Measurements from ENCODE around the gene WIF1. TPM values are rescaled to one million over a fixed set of nuclear protein-coding genes. Genes with fewer than 3 reads are reported as not detected.

Gene WIF1
- total and polyA plus RNA-seq, 10 of the 15 experiments (the other 5 are each of a cell fraction or from before 2014, with no cell fraction given): 0.04 to 0.05 (median 0.05) TPM; not detected in 7

- BruUV-seq (replicated peaks): no TSS peak
- SMC1A ChIA-PET (ENCODE audit: uncharacterized antibody, unreplicated experiment): interaction anchor here (2.4 to 8.7 kb wide), 2 partner anchors 18 to 43 kb away, joined by 14 to 107 read pairs; partner anchors contain the start of gene LEMD3
- Histone ChIP-seq H3K79me2 (ENCODE audit: control insufficient read depth, insufficient read depth, low read length) (no peaks in the 10 kb centered on the region), H3K27ac (ENCODE audit: control insufficient read depth, insufficient read depth) (no peak overlapping the region), H3K36me3 (ENCODE audit: control insufficient read depth in 2 of 2, insufficient read depth in 2 of 2, low read length in 1 of 2) (no peaks in the 10 kb centered on the region), H3K27me3 (replicated peaks in 1 of 2; ENCODE audit: control insufficient read depth in 2 of 2, insufficient read depth in 2 of 2, low read length in 1 of 2) (no peaks in the 10 kb centered on the region), H4K20me1 (ENCODE audit: control insufficient read depth, insufficient read depth) (no peaks in the 10 kb centered on the region), H3K9me3 (replicated peaks; ENCODE audit: control insufficient read depth, insufficient read depth, low read length) (no peaks in the 10 kb centered on the region; the same call in 2 of the 3 replicates), H2AFZ (ENCODE audit: control insufficient read depth, low read depth, low read length) (no peak overlapping the region), H3K9ac (ENCODE audit: control insufficient read depth, insufficient read depth, low read length) (no peak overlapping the region), H3K4me1 (ENCODE audit: control insufficient read depth, insufficient read depth, low read length) (peaks cover 20% of the 10 kb centered on the region), H3K4me3 (no peak overlapping the region), H3K4me2 (ENCODE audit: control insufficient read depth, insufficient read depth) (no peak overlapping the region)
- POLR2A ChIA-PET: no interaction called here
- ATAC-seq: no peak
- RAD21 ChIA-PET (ENCODE audit: unreplicated experiment): interaction anchor here (1.0 kb wide), 1 partner anchor 13 kb away, joined by 3 read pairs; no protein-coding TSS in a partner anchor
- CTCF ChIA-PET: interaction anchor here (1.0 to 1.5 kb wide), 3 partner anchors 19 to 351 kb away, joined by 3 to 4 read pairs (median 3); no protein-coding TSS in a partner anchor
- intact Hi-C loops (cut with micrococcal nuclease; ENCODE audit: unreplicated experiment): no loop called here
- FAIRE-seq: no peak
- in situ Hi-C loops (cut with MboI): no loop called here
- TF ChIP-seq CHD4 (IDR thresholded peaks at IDR 0.05): no peak
- no peak for TF ChIP-seq RELA (IDR thresholded peaks at IDR 0.05; ENCODE audit: borderline replicate concordance, partially characterized antibody)
- TF ChIP-seq ZBTB4 (CRISPR knock-in tag; IDR thresholded peaks at IDR 0.05): no peak
- TF ChIP-seq HDAC2 (IDR thresholded peaks at IDR 0.05): no peak
- no peak for TF ChIP-seq ZBED1 (IDR thresholded peaks at IDR 0.05; ENCODE audit: borderline replicate concordance)
- no peak for TF ChIP-seq SMAD1 (IDR thresholded peaks at IDR 0.05; ENCODE audit: low read depth, partially characterized antibody)
- no peak for TF ChIP-seq NR2C1 (IDR thresholded peaks at IDR 0.05)
- TF ChIP-seq MEF2A (IDR thresholded peaks at IDR 0.05; ENCODE audit: insufficient read depth, low read depth, low read length): no peak
- TF ChIP-seq SREBF1 (IDR thresholded peaks at IDR 0.05; ENCODE audit: low read length): no peak
- no peak for TF ChIP-seq ZZZ3 (IDR thresholded peaks at IDR 0.05; ENCODE audit: control insufficient read depth, insufficient read length, low read depth)
- TF ChIP-seq ZNF274 (IDR thresholded peaks at IDR 0.05; ENCODE audit: insufficient read depth, insufficient read length): no peak
- no peak for TF ChIP-seq NR2C2 (IDR thresholded peaks at IDR 0.05; ENCODE audit: borderline replicate concordance, control insufficient read depth, insufficient read length, low read depth)
- no peak for TF ChIP-seq FOXM1 (IDR thresholded peaks at IDR 0.05; ENCODE audit: low read depth, low read length)
- no peak for TF ChIP-seq NFYB (IDR thresholded peaks at IDR 0.05; ENCODE audit: insufficient read depth, low read depth, low read length)
- no peak for TF ChIP-seq MEF2B (IDR thresholded peaks at IDR 0.05; ENCODE audit: partially characterized antibody, poor library complexity, severe bottlenecking)
- TF ChIP-seq RUNX3 (IDR thresholded peaks at IDR 0.05; ENCODE audit: low read length): no peak
- TF ChIP-seq RB1 (IDR thresholded peaks at IDR 0.05; ENCODE audit: borderline replicate concordance): no peak
- WGBS (ENCODE audit: insufficient coverage, insufficient replicate concordance, low lambda C conversion rate, missing lambda C conversion rate): 100% methylated on average over 1 of the region's 1 CpG
- no peak for DNase-seq (ENCODE audit: low read depth, low spot score)
Observed at GRCh38 chr12:65152596-65152995, 31.5 kb upstream of the WIF1 start.
